Endothelial cell of umbilical vein (primary cell): ENCODE results near the gene C1QTNF2. TPM values are rescaled to one million over a fixed set of nuclear protein-coding genes. Genes with fewer than 3 reads are reported as not detected.

Experiments
- BruUV-seq: library from RNA; stranded (reverse); fragments of 400-500 nt; replicated peaks from 2 replicates; lab custom pipeline; 2021; lab: Mats Ljungman, UMichigan
- CTCF ChIA-PET: fragments of 300-600, 350-600 bp; sonication (Branson Sonifier 250); formaldehyde crosslinking; loops from one replicate; lab custom pipeline; 2021; ENCODE audit warnings: antibody characterized with exemption, inconsistent platforms; lab: Charles Lee
- POLR2A ChIA-PET: fragments of 300-600, 350-600 bp; sonication (Branson Sonifier 250); formaldehyde crosslinking; loops from one replicate; lab custom pipeline; 2021; ENCODE audit warnings: antibody characterized with exemption, inconsistent platforms; lab: Charles Lee
- DNase-seq: peaks from one replicate; pipeline ENCODE4 v3.0.0-alpha.2; 2011; ENCODE audit warnings: low read depth, low spot score
- FAIRE-seq: peaks from 2 replicates; lab custom pipeline; 2011; peaks lifted over from hg19 to GRCh38; lab: Jason Lieb, UNC
- H2AFZ ChIP-seq: 2 replicates; pipeline ENCODE4 v1.6.0; 2012; ENCODE audit warnings: low read depth, low read length, control low read depth, inconsistent platforms
- H3K27ac ChIP-seq: 2 replicates; pipeline ENCODE4 v1.5.1; 2011; ENCODE audit warnings: low read depth, mild to moderate bottlenecking, control low read depth, low read length, moderate library complexity; ENCODE audit not compliant: insufficient read depth
- H3K27me3 ChIP-seq, 2 experiments: 2 replicates each; pipeline versions ENCODE4 v1.6.0 to v1.6.1; 2011; ENCODE audit warnings: low read length in 2 of 2, mixed read lengths in 1 of 2; ENCODE audit not compliant: control insufficient read depth in 2 of 2, insufficient read depth in 2 of 2
- H3K36me3 ChIP-seq, 2 experiments: 2 replicates in 1 of 2; 3 replicates in 1 of 2; pipeline ENCODE4 v1.5.1; 2011; ENCODE audit warnings: low read length in 2 of 2, mild to moderate bottlenecking in 1 of 2, moderate library complexity in 1 of 2; ENCODE audit not compliant: control insufficient read depth in 2 of 2, insufficient read depth in 2 of 2; ENCODE audit errors: extremely low read depth in 1 of 2
- H3K4me1 ChIP-seq: 3 replicates; pipeline ENCODE4 v1.5.1; 2011; ENCODE audit warnings: mild to moderate bottlenecking, low read length; ENCODE audit not compliant: control insufficient read depth, insufficient read depth; ENCODE audit errors: extremely low read depth
- H3K4me2 ChIP-seq: 2 replicates; pipeline ENCODE4 v1.6.1; 2011; ENCODE audit warnings: low read length, control low read depth, mixed read lengths; ENCODE audit not compliant: insufficient read depth
- H3K4me3 ChIP-seq, 3 experiments: fragments of 200-600 bp in 1 of 3; sonication (generic), shearing (Covaris generic) in 1 of 3; replicated peaks in 1 of 3; 2 replicates each; pipeline ENCODE4 v1.5.1; 2011 to 2016; ENCODE audit warnings: control low read depth in 3 of 3, low read length in 3 of 3, mild to moderate bottlenecking in 2 of 3, inconsistent platforms in 1 of 3, low read depth in 1 of 3, moderate library complexity in 1 of 3; ENCODE audit not compliant: insufficient read depth in 1 of 3
- H3K79me2 ChIP-seq: 2 replicates; pipeline ENCODE4 v1.6.0; 2012; ENCODE audit warnings: low read length, inconsistent platforms; ENCODE audit not compliant: control insufficient read depth, insufficient read depth
- H3K9ac ChIP-seq: replicated peaks from 2 replicates; pipeline ENCODE3; 2011; ENCODE audit warnings: low read length, control low read depth; ENCODE audit not compliant: insufficient read depth; ENCODE audit errors: extremely low read depth
- H3K9me1 ChIP-seq: replicated peaks from 3 replicates; pipeline ENCODE4 v1.6.0; 2011; ENCODE audit warnings: mild to moderate bottlenecking, low read length; ENCODE audit not compliant: control insufficient read depth, insufficient read depth; ENCODE audit errors: extremely low read depth
- H3K9me3 ChIP-seq: replicated peaks from 2 replicates; pipeline ENCODE4 v1.5.1; 2012; ENCODE audit warnings: low read length, inconsistent platforms; ENCODE audit not compliant: control insufficient read depth, insufficient read depth
- H4K20me1 ChIP-seq: replicated peaks from 2 replicates; pipeline ENCODE3; 2011; ENCODE audit warnings: mild to moderate bottlenecking, low read length; ENCODE audit not compliant: control insufficient read depth, insufficient read depth; ENCODE audit errors: extremely low read depth
- CTCF ChIP-seq, 2 donors: IDR thresholded peaks; 1 replicate in 1 of 2; 2 replicates in 1 of 2; pipeline ENCODE4 v1.5.1; 2011; ENCODE audit warnings: low read length in 2 of 2, mild to moderate bottlenecking in 2 of 2, moderate library complexity in 2 of 2, control low read depth in 1 of 2, inconsistent platforms in 1 of 2, low read depth in 1 of 2; ENCODE audit not compliant: insufficient read depth in 1 of 2; ENCODE audit errors: extremely low read depth in 1 of 2
- EZH2 ChIP-seq: IDR thresholded peaks from 2 replicates; pipeline ENCODE4 v1.6.1; 2012; ENCODE audit warnings: borderline replicate concordance, low read depth, mild to moderate bottlenecking, moderate library complexity, low read length, inconsistent platforms; ENCODE audit not compliant: severe bottlenecking
- FOS ChIP-seq: IDR thresholded peaks from 2 replicates; pipeline ENCODE4 v1.6.1; 2011; ENCODE audit warnings: mild to moderate bottlenecking, low read length, moderate library complexity, borderline replicate concordance; ENCODE audit not compliant: insufficient read depth
- GATA2 ChIP-seq: IDR thresholded peaks from 2 replicates; pipeline ENCODE4 v1.7.0; 2011; ENCODE audit warnings: low read depth, mild to moderate bottlenecking, moderate library complexity, mixed read lengths, low read length; ENCODE audit not compliant: insufficient read length, insufficient read depth
- JUN ChIP-seq: IDR thresholded peaks from 2 replicates; pipeline ENCODE4 v1.6.1; 2011; ENCODE audit warnings: borderline replicate concordance, low read depth; ENCODE audit not compliant: insufficient read length, insufficient read depth
- MYC ChIP-seq: IDR thresholded peaks from one replicate; pipeline ENCODE4 v1.6.1; 2011; ENCODE audit warnings: mild to moderate bottlenecking, low read depth, low read length
- POLR2A ChIP-seq: IDR thresholded peaks from 2 replicates; pipeline ENCODE4 v1.6.1; 2012; ENCODE audit warnings: low read depth, mild to moderate bottlenecking, control low read depth, low read length
- POLR2AphosphoS5 ChIP-seq: IDR thresholded peaks from 2 replicates; pipeline ENCODE4 v1.6.1; 2012; ENCODE audit warnings: low read depth, mild to moderate bottlenecking, control low read depth, low read length, moderate library complexity; ENCODE audit not compliant: insufficient read depth
- dilution Hi-C: fragments of 300-500 bp; cut with MboI; formaldehyde crosslinking; loops from one replicate; pipeline ENCODE4 v1.15.0; 2019; ENCODE audit warnings: low sequenced_read_pairs; ENCODE audit not compliant: extremely low pct_ligation_motif_present
- intact Hi-C: fragments of 100-400 bp; cut with micrococcal nuclease; formaldehyde crosslinking; loops from one replicate; pipeline ENCODE4 v1.10.0; 2022
- polyA plus RNA-seq, 4 experiments: library from polyadenylated mRNA; depleted of rRNA in 3 of 4; stranded (reverse) in 3 of 4; unstranded in 1 of 4; fragments of >200 nt; gene quantifications; 2 replicates each; pipeline versions ENCODE4 v1.2.1 to v1.2.3, GENCODE V29; 2011 to 2012; ENCODE audit warnings: missing spikeins in 1 of 4
- total RNA-seq: library from RNA; stranded (reverse); gene quantifications from 2 replicates; pipeline ENCODE4 v1.2.3, GENCODE V29; 2021
- TF ChIP-seq, protein P1 (sequence below): IDR thresholded peaks from 2 replicates; pipeline ENCODE4 v1.6.1; 2011; ENCODE audit not compliant: insufficient read depth, insufficient read length

Gene C1QTNF2
- total and polyA plus RNA-seq, 2 donors (not counting 3 experiments of a cell fraction or from before 2014, with no cell fraction given): 0.52 to 0.53 TPM

GRCh38 chr5:160380041-160380440 lies 9.6 kb upstream of the C1QTNF2 start:
- DNase-seq (no peak), FAIRE-seq (no peak)
- intact Hi-C loops (no loop called here), dilution Hi-C loops (no loop called here)
- CTCF ChIA-PET: interaction anchor here (0.8 to 4.8 kb wide), 4 partner anchors 8 to 11 kb away, joined by 3 to 46 read pairs (median 4); partner anchors contain the start of gene C1QTNF2
- H3K4me1 ChIP-seq: no peaks in the 10 kb centered on the region
- H3K9ac ChIP-seq: no peak overlapping the region
- no peak overlapping the region for H3K4me2 ChIP-seq
- no peak overlapping the region for H3K4me3 ChIP-seq
- H3K9me1 ChIP-seq: no peaks in the 10 kb centered on the region
- H3K79me2 ChIP-seq: no peaks in the 10 kb centered on the region
- H4K20me1 ChIP-seq: no peaks in the 10 kb centered on the region
- TF ChIP-seq, protein P1, sequence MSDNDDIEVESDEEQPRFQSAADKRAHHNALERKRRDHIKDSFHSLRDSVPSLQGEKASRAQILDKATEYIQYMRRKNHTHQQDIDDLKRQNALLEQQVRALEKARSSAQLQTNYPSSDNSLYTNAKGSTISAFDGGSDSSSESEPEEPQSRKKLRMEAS: no peak
- TF ChIP-seq MYC: no peak
- TF ChIP-seq FOS: no peak
- no peak for TF ChIP-seq JUN
- no peak for TF ChIP-seq GATA2
- no peak for TF ChIP-seq POLR2AphosphoS5
- no peak for TF ChIP-seq EZH2
- no peak for TF ChIP-seq CTCF (IDR thresholded peaks at IDR 0.05; ENCODE audit: extremely low read depth in 1 of 2, insufficient read depth in 1 of 2, low read depth in 1 of 2, low read length in 2 of 2)
- no peak for TF ChIP-seq POLR2A
- no peaks in the 10 kb centered on the region for H3K9me3 ChIP-seq
- H3K27ac ChIP-seq: no peak overlapping the region
- POLR2A ChIA-PET: no interaction called here
- no peak overlapping the region for H2AFZ ChIP-seq
- no TSS peak for BruUV-seq
- H3K36me3 ChIP-seq: no peaks in the 10 kb centered on the region
- peaks cover 27 to 32% of the 10 kb centered on the region in 2 experiments for H3K27me3 ChIP-seq
